SK-N-MC (cell line): ENCODE results near the gene IQCN.

ENCODE experiments used
- EZH2 ChIP-seq: fragments of 200-600 bp; sonication (generic); IDR thresholded peaks from one replicate; pipeline ENCODE4 v1.6.1; 2017; ENCODE audit warnings: antibody characterized with exemption
- POLR2AphosphoS5 ChIP-seq: IDR thresholded peaks from 2 replicates; pipeline ENCODE4 v1.6.1; 2012; ENCODE audit warnings: mild to moderate bottlenecking, low read depth, low read length, borderline replicate concordance

DNA sequence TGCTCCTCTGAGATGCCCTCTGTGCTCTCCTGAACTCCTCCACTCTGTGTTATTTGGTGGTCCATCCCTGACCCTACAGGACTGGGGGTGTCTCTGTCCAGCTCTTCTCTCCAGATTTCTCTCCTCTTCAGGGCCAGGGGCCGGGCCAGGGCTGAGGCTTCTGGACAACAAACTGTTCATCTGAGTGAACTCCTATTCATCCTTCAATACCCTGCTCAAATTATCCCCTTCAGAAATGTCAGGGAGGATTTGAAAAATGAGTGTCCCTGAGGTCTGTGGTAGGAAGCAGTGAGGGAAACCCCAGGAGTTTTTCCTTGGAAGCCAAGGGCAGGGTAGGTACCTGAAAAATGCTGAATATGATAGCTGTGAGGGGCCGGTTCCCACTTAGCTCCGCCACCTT lies 55.7 kb downstream of the IQCN start:
- TF ChIP-seq POLR2AphosphoS5 (no peak), EZH2 (no peak)
